WTC11 (cell line): ENCODE measurements around the gene INPP4A. TPM values are rescaled to one million over a fixed set of nuclear protein-coding genes. Genes with fewer than 3 reads are reported as not detected.
"Not testable (repeated sequence)": the region's sequence is repeated elsewhere in the genome, so short reads cannot be mapped to it uniquely, and the experiment has no call there.

Experiments used
- ATAC-seq: fragments of 200-7000 bp; cut with Tn5 transposase; 2 replicates; pipeline ENCODE4 v1.10.0; 2021; ENCODE audit warnings: mild to moderate bottlenecking, moderate library complexity
- CTCF ChIA-PET: fragments of 300-600 bp; sonication (Branson Sonifier 250); formaldehyde crosslinking; loops from one replicate; lab custom pipeline; 2021; ENCODE audit warnings: antibody characterized with exemption; lab: Charles Lee
- POLR2A ChIA-PET: fragments of 350-600 bp; sonication (Branson Sonifier 250); formaldehyde crosslinking; loops from one replicate; lab custom pipeline; 2021; ENCODE audit warnings: antibody characterized with exemption; lab: Charles Lee
- DNase-seq: peaks from one replicate; pipeline ENCODE4 v3.0.0; 2021; ENCODE audit warnings: low spot score
- H3K27ac Mint-ChIP-seq: 2 replicates; pipeline ENCODE4 v1.8.0; 2021; ENCODE audit warnings: mixed read lengths
- H3K27me3 Mint-ChIP-seq: 2 replicates; pipeline ENCODE4 v1.8.0; 2021; ENCODE audit warnings: low read depth, mild to moderate bottlenecking, moderate library complexity, mixed read lengths
- H3K36me3 Mint-ChIP-seq: 2 replicates; pipeline ENCODE4 v1.8.0; 2021; ENCODE audit warnings: mixed read lengths
- H3K4me1 Mint-ChIP-seq: 2 replicates; pipeline ENCODE4 v1.8.0; 2022; ENCODE audit warnings: mixed read lengths
- H3K4me3 Mint-ChIP-seq: 2 replicates; pipeline ENCODE4 v1.8.0; 2021; ENCODE audit warnings: mild to moderate bottlenecking, moderate library complexity, mixed read lengths
- H3K9me3 Mint-ChIP-seq: 2 replicates; pipeline ENCODE4 v1.8.0; 2021; ENCODE audit warnings: mixed read lengths
- ATF1 ChIP-seq: sonication (generic); formaldehyde crosslinking; IDR thresholded peaks from 2 replicates; pipeline ENCODE4 v1.8.1; 2023; ENCODE audit warnings: mild to moderate bottlenecking, moderate library complexity, missing genetic modification reagents
- ATF2 ChIP-seq: sonication (generic); formaldehyde crosslinking; IDR thresholded peaks from 2 replicates; pipeline ENCODE4 v1.8.1; 2022; ENCODE audit warnings: low read depth, missing genetic modification reagents, borderline replicate concordance
- CREB1 ChIP-seq: sonication (generic); formaldehyde crosslinking; IDR thresholded peaks from 2 replicates; pipeline ENCODE4 v1.8.0; 2023; ENCODE audit warnings: mild to moderate bottlenecking, missing genetic modification reagents
- EMX1 ChIP-seq: fragments of 250-450 bp; sonication (Bioruptor Pico); IDR thresholded peaks from 2 replicates; pipeline ENCODE4 v1.8.0; 2021; ENCODE audit warnings: mild to moderate bottlenecking
- FOXJ3 ChIP-seq: sonication (generic); formaldehyde crosslinking; IDR thresholded peaks from 2 replicates; pipeline ENCODE4 v1.9.0; 2021; ENCODE audit warnings: missing genetic modification reagents, mild to moderate bottlenecking, borderline replicate concordance
- FOXK1 ChIP-seq: sonication (generic); formaldehyde crosslinking; IDR thresholded peaks from 2 replicates; pipeline ENCODE4 v1.8.0; 2022; ENCODE audit warnings: mild to moderate bottlenecking, moderate library complexity, missing genetic modification reagents
- FOXP1 ChIP-seq: sonication (generic); formaldehyde crosslinking; IDR thresholded peaks from 2 replicates; pipeline ENCODE4 v1.8.0; 2022; ENCODE audit warnings: missing genetic modification reagents, mild to moderate bottlenecking, moderate library complexity, borderline replicate concordance
- GRHL2 ChIP-seq: fragments of 250-450 bp; sonication (Bioruptor Pico); IDR thresholded peaks from 2 replicates; pipeline ENCODE4 v1.8.0; 2022; ENCODE audit warnings: mild to moderate bottlenecking, moderate library complexity; ENCODE audit not compliant: insufficient replicate concordance, severe bottlenecking
- NFE2L1 ChIP-seq: sonication (generic); formaldehyde crosslinking; IDR thresholded peaks from 2 replicates; pipeline ENCODE4 v1.8.1; 2023; ENCODE audit warnings: missing genetic modification reagents
- NR3C1 ChIP-seq: sonication (generic); formaldehyde crosslinking; conservative IDR thresholded peaks from 2 replicates; pipeline ENCODE4 v1.8.1; 2023; ENCODE audit warnings: low read depth, mild to moderate bottlenecking, missing genetic modification reagents
- SP1 ChIP-seq: sonication (generic); formaldehyde crosslinking; conservative IDR thresholded peaks from 2 replicates; pipeline ENCODE4 v1.8.1; 2022; ENCODE audit warnings: missing genetic modification reagents
- TCF7 ChIP-seq: sonication (generic); formaldehyde crosslinking; IDR thresholded peaks from 2 replicates; pipeline ENCODE4 v1.8.0; 2022; ENCODE audit warnings: mild to moderate bottlenecking, low read depth, missing genetic modification reagents, moderate library complexity
- TEAD4 ChIP-seq: sonication (generic); formaldehyde crosslinking; IDR thresholded peaks from 2 replicates; pipeline ENCODE4 v1.8.0; 2022; ENCODE audit warnings: mild to moderate bottlenecking, missing genetic modification reagents
- ZNF671 ChIP-seq: fragments of 250-450 bp; sonication (Bioruptor Pico); IDR thresholded peaks from 2 replicates; pipeline ENCODE4 v1.8.0; 2021; ENCODE audit warnings: mild to moderate bottlenecking
- total RNA-seq: library from RNA; stranded (reverse); gene quantifications from 3 replicates; pipeline ENCODE4 v1.2.3, GENCODE V29; 2021
- TF ChIP-seq, protein P1 (sequence below): sonication (generic); formaldehyde crosslinking; IDR thresholded peaks from 2 replicates; pipeline ENCODE4 v1.8.0; 2022; ENCODE audit warnings: mild to moderate bottlenecking, missing genetic modification reagents
- TF ChIP-seq, protein P2 (sequence below): fragments of 250-450 bp; sonication (Bioruptor Pico); IDR thresholded peaks from 2 replicates; pipeline ENCODE4 v1.9.0; 2021; ENCODE audit warnings: moderate library complexity, mild to moderate bottlenecking, inconsistent platforms, borderline replicate concordance

The INPP4A gene
- total RNA-seq, 1 experiment from 2014 or later = 38.3 TPM

DNA sequence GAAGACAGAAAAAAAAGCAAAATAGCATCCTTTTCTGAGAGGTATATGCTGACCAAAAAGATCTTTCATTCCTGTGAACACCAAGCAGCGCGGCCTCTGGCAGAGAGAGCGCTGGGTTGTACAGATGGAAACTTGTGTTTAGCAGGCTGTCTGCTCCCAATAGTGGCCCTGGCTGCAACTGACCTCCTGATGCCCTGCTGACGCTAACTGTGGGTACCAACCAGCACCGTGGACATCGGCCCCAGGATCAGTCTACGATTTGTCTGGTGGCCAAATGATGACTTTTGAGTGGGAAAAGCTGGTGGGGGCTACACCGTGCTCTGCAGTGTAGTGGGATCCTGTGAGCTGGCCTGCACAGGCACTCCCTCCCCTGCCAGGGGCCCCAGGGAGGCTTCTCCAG is 147.9 kb downstream of the INPP4A start (continued):
- TF ChIP-seq GRHL2 (CRISPR knock-in tag) = no peak
- TF ChIP-seq EMX1 (CRISPR knock-in tag) = no peak
- TF ChIP-seq ATF2 (CRISPR knock-in tag) = no peak
- no peak for TF ChIP-seq NR3C1
- no peak for TF ChIP-seq TCF7
- TF ChIP-seq FOXP1 (CRISPR knock-in tag) = no peak
- TF ChIP-seq FOXK1 = no peak
- no peak for TF ChIP-seq TEAD4

DNA sequence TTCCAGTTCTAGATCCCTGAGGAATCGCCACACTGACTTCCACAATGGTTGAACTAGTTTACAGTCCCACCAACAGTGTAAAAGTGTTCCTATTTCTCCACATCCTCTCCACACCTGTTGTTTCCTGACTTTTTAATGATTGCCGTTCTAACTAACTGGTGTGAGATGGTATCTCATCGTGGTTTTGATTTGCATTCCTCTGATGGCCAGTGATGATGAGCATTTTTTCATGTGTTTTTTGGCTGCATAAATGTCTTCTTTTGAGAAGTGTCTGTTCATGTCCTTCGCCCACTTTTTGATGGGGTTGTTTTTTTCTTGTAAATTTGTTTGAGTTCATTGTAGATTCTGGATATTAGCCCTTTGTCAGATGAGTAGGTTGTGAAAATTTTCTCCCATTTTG is 150.0 kb downstream of the INPP4A start:
- DNase-seq, H3K27me3 Mint-ChIP-seq, H3K4me1 Mint-ChIP-seq, POLR2A ChIA-PET, H3K27ac Mint-ChIP-seq, H3K9me3 Mint-ChIP-seq, CTCF ChIA-PET, ATAC-seq, H3K4me3 Mint-ChIP-seq: not testable (repeated sequence)
- peaks cover 26% of the 10 kb centered on the region for H3K36me3 Mint-ChIP-seq

GRCh38 chr2:98598781-98599428 is 154.2 kb downstream of the INPP4A start:
- POLR2A ChIA-PET = interaction anchor here (0.6 kb wide), 1 partner anchor 130 kb away, joined by 3 read pairs; no protein-coding TSS in a partner anchor
- H3K27ac Mint-ChIP-seq = no peak overlapping the region
- no peaks in the 10 kb centered on the region for H3K27me3 Mint-ChIP-seq
- H3K36me3 Mint-ChIP-seq = peaks cover 36% of the 10 kb centered on the region
- H3K4me1 Mint-ChIP-seq = no peaks in the 10 kb centered on the region
- DNase-seq (no peak), ATAC-seq (no peak)
- TF ChIP-seq FOXJ3 (CRISPR knock-in tag) (no peak), NFE2L1 (CRISPR knock-in tag) (no peak), NR3C1 (no peak), ZNF671 (no peak), ATF1 (no peak), ATF2 (CRISPR knock-in tag) (no peak), SP1 (CRISPR knock-in tag) (no peak), TCF7 (no peak), CREB1 (CRISPR knock-in tag) (no peak)
- TF ChIP-seq, protein P1, sequence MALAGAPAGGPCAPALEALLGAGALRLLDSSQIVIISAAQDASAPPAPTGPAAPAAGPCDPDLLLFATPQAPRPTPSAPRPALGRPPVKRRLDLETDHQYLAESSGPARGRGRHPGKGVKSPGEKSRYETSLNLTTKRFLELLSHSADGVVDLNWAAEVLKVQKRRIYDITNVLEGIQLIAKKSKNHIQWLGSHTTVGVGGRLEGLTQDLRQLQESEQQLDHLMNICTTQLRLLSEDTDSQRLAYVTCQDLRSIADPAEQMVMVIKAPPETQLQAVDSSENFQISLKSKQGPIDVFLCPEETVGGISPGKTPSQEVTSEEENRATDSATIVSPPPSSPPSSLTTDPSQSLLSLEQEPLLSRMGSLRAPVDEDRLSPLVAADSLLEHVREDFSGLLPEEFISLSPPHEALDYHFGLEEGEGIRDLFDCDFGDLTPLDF = no peak
- TF ChIP-seq, protein P2, sequence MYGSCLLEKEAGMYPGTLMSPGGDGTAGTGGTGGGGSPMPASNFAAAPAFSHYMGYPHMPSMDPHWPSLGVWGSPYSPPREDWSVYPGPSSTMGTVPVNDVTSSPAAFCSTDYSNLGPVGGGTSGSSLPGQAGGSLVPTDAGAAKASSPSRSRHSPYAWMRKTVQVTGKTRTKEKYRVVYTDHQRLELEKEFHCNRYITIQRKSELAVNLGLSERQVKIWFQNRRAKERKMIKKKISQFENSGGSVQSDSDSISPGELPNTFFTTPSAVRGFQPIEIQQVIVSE (CRISPR knock-in tag) = no peak
- CTCF ChIA-PET = interaction anchor here (0.6 to 0.7 kb wide), 3 partner anchors 48 to 287 kb away, joined by 3 to 4 read pairs (median 3); no protein-coding TSS in a partner anchor
- peaks cover 3% of the 10 kb centered on the region for H3K9me3 Mint-ChIP-seq
- H3K4me3 Mint-ChIP-seq = no peak overlapping the region
